ENCODE results near the gene RUFY4.
A peak's percentile ranks its signal among the peaks of the same experiment; 100 is the strongest.

RUFY4 gene

GRCh38 chr2:218068721-218069334, at the start of gene RUFY4:
Gene RUFY4, plus strand, starts transcription at chr2:218069253. Its CDS starts 1,353 bp downstream, at chr2:218070606.
- peak; percentile 74 to 78 for ATAC-seq

GRCh38 chr2:218019411-218020060, 49.5 kb upstream of the RUFY4 start:
- ATAC-seq, result no peak

GRCh38 chr2:218020281-218020680, 48.8 kb upstream of the RUFY4 start:
- ATAC-seq, result no peak

GRCh38 chr2:218020966-218021535, 48.0 kb upstream of the RUFY4 start:
- ATAC-seq, result no peak

GRCh38 chr2:218021536-218022071, 47.4 kb upstream of the RUFY4 start:
- no peak for ATAC-seq

GRCh38 chr2:218022131-218022850, 46.8 kb upstream of the RUFY4 start:
- ATAC-seq, result no peak

- no peak for ATAC-seq
These were observed 46.1 kb upstream of the RUFY4 start for GRCh38 chr2:218022851-218023530.

GRCh38 chr2:218023636-218024035, 45.4 kb upstream of the RUFY4 start:
- ATAC-seq, result no peak

- no peak for ATAC-seq
These were observed 44.7 kb upstream of the RUFY4 start for GRCh38 chr2:218024336-218024735.

GRCh38 chr2:218024871-218025270, 44.2 kb upstream of the RUFY4 start:
- no peak for ATAC-seq

GRCh38 chr2:218026244-218026643, 42.8 kb upstream of the RUFY4 start:
- no peak for ATAC-seq

GRCh38 chr2:218026676-218027425, 42.2 kb upstream of the RUFY4 start:
- ATAC-seq, result no peak

- no peak for ATAC-seq
These were observed 41.4 kb upstream of the RUFY4 start for GRCh38 chr2:218027426-218028188.

- ATAC-seq, result no peak
These were observed 40.9 kb upstream of the RUFY4 start for GRCh38 chr2:218028189-218028495.

- ATAC-seq, result no peak
These were observed 40.3 kb upstream of the RUFY4 start for GRCh38 chr2:218028562-218029348.

- ATAC-seq, result no peak
These were observed 39.4 kb upstream of the RUFY4 start for GRCh38 chr2:218029366-218030360.

- ATAC-seq, result no peak
These were observed 38.5 kb upstream of the RUFY4 start for GRCh38 chr2:218030409-218031195.

- ATAC-seq, result no peak
These were observed 37.8 kb upstream of the RUFY4 start for GRCh38 chr2:218031261-218031660.

Measured in activated CD4-positive, CD25-positive, alpha-beta regulatory T cell treated with anti-CD3 and anti-CD28 coated beads, Interleukin-2, amount 50 U/mL, for 24 hours (primary cell).